Medulla oblongata (tissue), 1 donor: ENCODE measurements around the gene WWOX.
A peak's percentile ranks its signal among the peaks of the same experiment; 100 is the strongest.

ENCODE experiments used
- DNase-seq: peaks from one replicate; pipeline ENCODE4 v3.0.0-alpha.2; 2015; ENCODE audit errors: extremely low spot score

The WWOX gene

GRCh38 chr16:79064256-79064972 is 965.0 kb downstream of the WWOX start:
- DNase-seq, result no peak

GRCh38 chr16:79066561-79066960 is 967.1 kb downstream of the WWOX start:
- no peak for DNase-seq

- DNase-seq, result no peak
Measured at GRCh38 chr16:79067600-79067999, 968.1 kb downstream of the WWOX start.

- no peak for DNase-seq
Measured at GRCh38 chr16:79069121-79069520, 969.7 kb downstream of the WWOX start.

- DNase-seq, result no peak
Measured at GRCh38 chr16:79069633-79070032, 970.2 kb downstream of the WWOX start.

GRCh38 chr16:79071424-79071823 is 972.0 kb downstream of the WWOX start:
- no peak for DNase-seq

- no peak for DNase-seq
Measured at GRCh38 chr16:79072517-79072916, 973.1 kb downstream of the WWOX start.

GRCh38 chr16:79073566-79073965 is 974.1 kb downstream of the WWOX start:
- no peak for DNase-seq

- DNase-seq, result no peak
Measured at GRCh38 chr16:79074541-79074940, 975.1 kb downstream of the WWOX start.

GRCh38 chr16:79074951-79075350 is 975.5 kb downstream of the WWOX start:
- DNase-seq, result no peak

GRCh38 chr16:79076047-79076767 is 976.8 kb downstream of the WWOX start:
- no peak for DNase-seq

GRCh38 chr16:79077346-79077745 is 977.9 kb downstream of the WWOX start:
- no peak for DNase-seq

- no peak for DNase-seq
Measured at GRCh38 chr16:79079656-79080420, 980.4 kb downstream of the WWOX start.

- no peak for DNase-seq
Measured at GRCh38 chr16:79081297-79082066, 982.0 kb downstream of the WWOX start.

GRCh38 chr16:79082970-79083369 is 983.5 kb downstream of the WWOX start:
- DNase-seq, result no peak

- no peak for DNase-seq
Measured at GRCh38 chr16:79083508-79084299, 984.2 kb downstream of the WWOX start.

GRCh38 chr16:79088971-79089370 is 989.5 kb downstream of the WWOX start:
- no peak for DNase-seq

- DNase-seq, result peak; percentile 49
Measured at GRCh38 chr16:79089735-79090284, 990.4 kb downstream of the WWOX start.

- no peak for DNase-seq
Measured at GRCh38 chr16:79090966-79091365, 991.5 kb downstream of the WWOX start.

- no peak for DNase-seq
Measured at GRCh38 chr16:79092846-79093245, 993.4 kb downstream of the WWOX start.

GRCh38 chr16:79093554-79093967 is 994.1 kb downstream of the WWOX start:
- peak; percentile 77 for DNase-seq
